Measurements from ENCODE around the gene USP35.

DNA sequence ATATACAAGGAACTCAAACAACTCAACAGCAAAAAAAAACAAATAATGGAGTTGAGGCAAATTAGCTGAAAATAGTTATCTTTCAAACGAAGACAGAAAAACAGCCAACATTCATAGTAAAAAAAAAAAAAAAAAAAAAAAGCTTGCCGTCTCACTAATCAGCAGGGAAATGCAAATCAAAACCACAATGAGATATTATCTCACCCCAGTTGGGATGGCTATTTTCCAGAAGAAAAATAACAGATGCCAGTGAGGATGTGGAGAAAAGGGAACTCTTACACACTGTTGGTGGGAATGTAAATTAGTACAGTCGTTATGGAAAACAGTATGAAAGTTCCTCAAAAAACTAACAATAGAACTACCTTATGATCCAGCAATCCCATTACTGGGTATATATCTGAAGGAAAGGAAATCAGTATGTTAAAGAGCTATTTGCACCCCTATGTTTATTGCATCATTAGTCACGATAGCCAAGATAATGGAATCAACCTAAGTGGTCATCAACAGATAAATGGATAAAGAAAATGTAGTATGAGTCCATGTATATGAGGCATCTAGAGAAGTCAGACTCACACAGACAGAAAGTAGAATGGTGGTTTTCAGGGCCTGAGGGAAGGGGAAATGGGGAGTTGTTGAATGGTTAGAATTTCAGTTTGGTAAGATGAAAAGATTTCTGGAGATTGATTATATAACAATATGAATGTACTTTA is 56.0 kb downstream of the USP35 start:
- TF ChIP-seq, protein P1, sequence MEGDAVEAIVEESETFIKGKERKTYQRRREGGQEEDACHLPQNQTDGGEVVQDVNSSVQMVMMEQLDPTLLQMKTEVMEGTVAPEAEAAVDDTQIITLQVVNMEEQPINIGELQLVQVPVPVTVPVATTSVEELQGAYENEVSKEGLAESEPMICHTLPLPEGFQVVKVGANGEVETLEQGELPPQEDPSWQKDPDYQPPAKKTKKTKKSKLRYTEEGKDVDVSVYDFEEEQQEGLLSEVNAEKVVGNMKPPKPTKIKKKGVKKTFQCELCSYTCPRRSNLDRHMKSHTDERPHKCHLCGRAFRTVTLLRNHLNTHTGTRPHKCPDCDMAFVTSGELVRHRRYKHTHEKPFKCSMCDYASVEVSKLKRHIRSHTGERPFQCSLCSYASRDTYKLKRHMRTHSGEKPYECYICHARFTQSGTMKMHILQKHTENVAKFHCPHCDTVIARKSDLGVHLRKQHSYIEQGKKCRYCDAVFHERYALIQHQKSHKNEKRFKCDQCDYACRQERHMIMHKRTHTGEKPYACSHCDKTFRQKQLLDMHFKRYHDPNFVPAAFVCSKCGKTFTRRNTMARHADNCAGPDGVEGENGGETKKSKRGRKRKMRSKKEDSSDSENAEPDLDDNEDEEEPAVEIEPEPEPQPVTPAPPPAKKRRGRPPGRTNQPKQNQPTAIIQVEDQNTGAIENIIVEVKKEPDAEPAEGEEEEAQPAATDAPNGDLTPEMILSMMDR (IDR thresholded peaks at IDR 0.05; ENCODE audit: low read length) = no peak
- no peak for TF ChIP-seq EZH2 (IDR thresholded peaks at IDR 0.05; ENCODE audit: borderline replicate concordance, low read length)
